HG03175 (cell line): ENCODE measurements around the gene VPS41.
"Not testable (repeated sequence)": the region's sequence is repeated elsewhere in the genome, so short reads cannot be mapped to it uniquely, and the experiment has no call there.

Experiments used
- ATAC-seq: cut with Tn5 transposase; IDR thresholded peaks from one replicate; pipeline ENCODE4 v1.9.1; 2021; ENCODE audit warnings: mild to moderate bottlenecking, moderate library complexity; ENCODE audit not compliant: unreplicated experiment

VPS41 gene

GRCh38 chr7:38908759-38909335 lies at the start of gene VPS41:
Gene VPS41, minus strand, starts transcription at chr7:38909191. Its CDS starts 17 bp downstream, at chr7:38909174.
- peak; percentile 99 for ATAC-seq

GRCh38 chr7:38955892-38956291 lies 46.9 kb upstream of the VPS41 start:
- ATAC-seq = no peak

GRCh38 chr7:38953971-38954370 lies 45.0 kb upstream of the VPS41 start:
- ATAC-seq = no peak

- no peak for ATAC-seq
These were observed 44.2 kb upstream of the VPS41 start for GRCh38 chr7:38953227-38953626.

GRCh38 chr7:38951213-38951612 lies 42.2 kb upstream of the VPS41 start:
- ATAC-seq = no peak

GRCh38 chr7:38950309-38950708 lies 41.3 kb upstream of the VPS41 start:
- ATAC-seq = no peak

GRCh38 chr7:38947541-38947940 lies 38.5 kb upstream of the VPS41 start:
- ATAC-seq = not testable (repeated sequence)

GRCh38 chr7:38942431-38943051 lies 33.5 kb upstream of the VPS41 start:
- ATAC-seq = no peak

GRCh38 chr7:38940774-38941173 lies 31.8 kb upstream of the VPS41 start:
- no peak for ATAC-seq

- no peak for ATAC-seq
These were observed 29.6 kb upstream of the VPS41 start for GRCh38 chr7:38938589-38938988.

GRCh38 chr7:38938001-38938485 lies 29.1 kb upstream of the VPS41 start:
- ATAC-seq = no peak

GRCh38 chr7:38936641-38937040 lies 27.6 kb upstream of the VPS41 start:
- ATAC-seq = no peak

GRCh38 chr7:38934536-38934935 lies 25.5 kb upstream of the VPS41 start:
- no peak for ATAC-seq

- ATAC-seq = no peak
These were observed 25.1 kb upstream of the VPS41 start for GRCh38 chr7:38934051-38934450.

GRCh38 chr7:38932509-38933168 lies 23.6 kb upstream of the VPS41 start:
- peak; percentile 80 for ATAC-seq

GRCh38 chr7:38929460-38930171 lies 20.6 kb upstream of the VPS41 start:
- ATAC-seq = no peak

GRCh38 chr7:38928506-38928905 lies 19.5 kb upstream of the VPS41 start:
- ATAC-seq = no peak

GRCh38 chr7:38927751-38928150 lies 18.8 kb upstream of the VPS41 start:
- ATAC-seq = no peak

GRCh38 chr7:38920731-38921130 lies 11.7 kb upstream of the VPS41 start:
- no peak for ATAC-seq

- no peak for ATAC-seq
These were observed 7.4 kb upstream of the VPS41 start for GRCh38 chr7:38916396-38916795.

- no peak for ATAC-seq
These were observed 879 bp upstream of the VPS41 start for GRCh38 chr7:38909870-38910269.

- ATAC-seq = no peak
These were observed 1.2 kb downstream of the VPS41 start for GRCh38 chr7:38907766-38908165.
